ENCODE data around the gene MTIF3.
"Not testable (repeated sequence)": the region's sequence is repeated elsewhere in the genome, so short reads cannot be mapped to it uniquely, and the experiment has no call there.

Gene MTIF3

GRCh38 chr13:27411341-27411740 lies 39.0 kb downstream of the MTIF3 start:
- DNase-seq (ENCODE audit: low spot score): no peak

DNA sequence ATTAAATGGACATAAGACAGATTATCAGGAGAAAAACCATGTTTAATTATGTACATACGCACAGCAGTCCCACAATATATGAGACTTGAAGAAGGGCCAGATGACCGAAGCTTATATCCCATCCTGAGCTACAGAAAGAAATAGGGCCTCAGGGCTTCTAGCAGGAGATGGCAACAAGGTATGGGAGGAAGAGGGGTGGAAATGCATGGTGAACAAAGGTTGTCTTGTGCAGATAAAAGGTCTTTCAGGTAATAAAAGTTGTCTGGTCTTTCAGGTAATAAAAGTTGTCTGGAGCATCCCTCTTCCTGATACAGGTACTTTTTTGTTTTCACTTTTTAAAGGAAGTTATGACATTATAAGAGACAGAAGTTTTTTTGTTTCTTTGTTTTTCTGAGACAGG lies 41.4 kb downstream of the MTIF3 start:
- no peak for DNase-seq (ENCODE audit: low spot score)

- DNase-seq (ENCODE audit: low spot score): no peak
Observed at GRCh38 chr13:27408074-27408473, 42.3 kb downstream of the MTIF3 start.

DNA sequence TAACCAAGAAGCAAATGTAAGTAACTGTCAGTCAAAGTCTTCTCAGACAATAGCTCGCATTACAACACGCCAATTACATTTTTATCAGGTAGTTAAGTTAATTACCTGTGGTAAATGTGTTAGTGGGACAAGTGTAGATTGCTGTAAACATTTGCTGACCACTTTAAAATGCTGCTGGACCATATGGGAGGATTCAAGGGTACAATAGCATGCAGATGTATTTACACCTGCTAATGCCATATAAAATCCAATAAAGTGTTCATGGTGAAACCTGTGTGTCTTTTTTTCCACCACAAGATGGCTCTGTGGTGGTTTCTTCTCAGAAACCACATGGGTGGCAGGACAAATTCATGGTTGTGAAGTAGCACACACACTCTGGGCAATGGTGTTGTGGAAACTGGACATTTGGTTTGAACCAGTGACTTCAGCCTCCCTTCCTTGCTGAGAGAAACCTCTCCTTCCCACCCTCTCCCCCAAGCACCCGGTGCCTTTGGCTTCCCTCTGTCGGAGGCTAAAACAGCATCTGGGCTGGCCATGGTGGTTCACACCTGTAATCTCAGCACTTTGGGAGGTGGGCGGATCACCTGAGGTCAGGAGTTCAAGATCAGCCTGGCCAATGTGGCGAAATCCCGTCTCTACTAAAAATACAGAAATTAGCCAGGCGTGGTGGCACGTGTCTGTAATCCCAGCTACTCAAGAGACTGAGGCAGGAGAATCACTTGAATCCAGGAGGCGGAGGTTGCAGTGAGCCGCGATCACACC lies 44.0 kb downstream of the MTIF3 start:
- peak; percentile 50 for DNase-seq (ENCODE audit: low spot score)

DNA sequence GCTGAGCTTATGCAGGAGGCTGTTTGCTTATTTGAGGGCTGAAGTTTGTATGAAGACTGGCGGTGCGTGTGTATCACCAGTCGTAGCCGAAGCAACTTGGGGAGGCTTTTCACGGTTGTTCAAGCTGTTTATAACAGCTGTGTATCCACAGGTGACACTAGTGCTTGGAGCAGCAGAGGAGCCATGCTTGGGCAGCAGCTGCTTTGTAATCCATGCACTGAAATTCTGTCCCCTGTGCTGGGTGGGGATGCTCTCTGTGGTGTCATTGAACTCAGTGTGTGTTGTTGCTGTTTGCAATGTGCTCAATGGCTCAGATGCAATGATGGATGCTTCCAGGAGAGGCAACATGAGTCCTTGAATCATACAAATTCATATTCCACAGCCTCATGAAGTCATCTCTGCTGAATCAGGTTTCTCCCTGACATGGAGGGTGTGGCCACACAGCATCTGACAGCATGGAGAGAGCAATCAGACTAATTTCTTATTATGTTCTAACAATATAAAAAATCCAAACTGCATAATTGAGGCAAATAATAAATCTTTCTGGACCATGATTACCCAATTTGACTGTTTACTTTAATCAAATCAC lies 44.7 kb downstream of the MTIF3 start:
- DNase-seq (ENCODE audit: low spot score): no peak

- no peak for DNase-seq (ENCODE audit: low spot score)
Observed at GRCh38 chr13:27404680-27405079, 45.7 kb downstream of the MTIF3 start.

DNA sequence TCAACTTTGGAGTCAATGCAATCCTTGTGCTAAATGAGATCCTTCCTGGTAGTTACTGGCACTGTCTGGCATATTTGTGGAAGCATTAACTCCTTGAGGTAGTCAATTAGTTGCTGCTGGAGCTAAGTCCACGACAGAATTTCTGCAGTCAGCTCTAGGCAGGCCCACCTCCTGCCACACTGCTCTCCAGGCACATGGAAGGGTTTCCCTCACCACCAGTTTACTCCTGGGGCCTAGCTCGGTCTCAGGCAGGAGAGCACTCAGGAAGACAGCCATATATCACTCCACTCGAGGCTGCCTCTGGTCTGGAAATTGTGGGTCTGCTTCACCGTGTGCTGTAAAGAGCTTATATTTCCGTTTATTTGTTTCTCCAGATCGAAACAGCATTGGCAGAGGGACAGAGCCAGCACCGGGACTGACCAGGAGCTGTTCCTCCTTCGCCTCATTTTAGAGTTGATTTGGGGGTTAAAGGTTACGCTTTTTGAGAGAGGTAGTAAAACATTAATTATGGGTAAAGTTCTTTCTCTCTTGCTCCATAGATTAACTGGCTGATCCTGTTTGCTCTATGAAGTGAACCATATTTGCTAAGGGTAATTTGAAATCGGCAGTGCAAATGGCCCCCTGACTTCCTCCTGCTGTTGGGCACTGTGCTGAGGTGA lies 46.5 kb downstream of the MTIF3 start:
- no peak for DNase-seq (ENCODE audit: low spot score)

DNA sequence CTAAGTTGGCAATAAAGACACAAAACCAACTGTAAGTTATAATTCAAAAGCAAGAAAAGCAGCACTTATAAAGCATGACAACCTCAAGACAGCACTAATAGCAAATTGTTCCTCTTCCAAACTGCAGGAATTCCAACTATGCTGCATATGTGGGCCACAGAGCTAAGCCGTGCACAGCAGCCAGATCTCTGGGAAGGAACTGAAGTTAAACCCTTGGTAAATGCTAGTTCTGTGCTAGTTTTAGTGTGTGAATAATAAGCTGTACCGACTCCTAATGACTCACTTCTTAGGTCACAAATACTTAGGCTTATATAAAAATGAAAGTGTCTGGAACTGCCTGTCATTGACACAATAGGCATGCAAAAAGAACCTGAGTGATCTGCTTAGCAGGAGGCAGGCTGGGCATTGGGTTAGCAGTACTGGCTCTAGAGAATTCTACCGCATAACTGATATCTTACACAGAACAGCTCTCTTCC lies 47.1 kb downstream of the MTIF3 start:
- peak; percentile 34 for DNase-seq (ENCODE audit: low spot score)

DNA sequence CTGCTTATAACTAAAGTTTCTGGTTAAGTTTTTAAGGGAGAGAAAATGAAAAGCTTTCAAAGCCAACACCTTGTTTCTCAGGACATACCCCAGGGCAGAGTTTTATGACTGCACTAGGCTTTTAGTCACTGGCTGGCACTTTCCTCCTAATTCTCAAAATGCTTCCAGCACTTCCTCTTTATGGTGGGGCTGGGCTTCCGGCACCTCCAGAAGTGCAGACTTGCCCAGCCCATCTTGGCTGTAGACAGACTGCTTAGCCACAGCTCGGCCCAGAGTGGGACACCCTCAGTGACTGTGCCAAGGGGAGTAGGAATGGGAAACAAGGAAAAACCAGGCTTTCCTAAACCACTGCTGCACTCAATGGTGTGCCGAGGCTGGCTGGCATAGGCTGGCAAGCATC lies 49.2 kb downstream of the MTIF3 start:
- DNase-seq (ENCODE audit: low spot score): no peak

- not testable (repeated sequence) for DNase-seq (ENCODE audit: low spot score)
Observed at GRCh38 chr13:27400405-27400804, 50.0 kb downstream of the MTIF3 start.

DNA sequence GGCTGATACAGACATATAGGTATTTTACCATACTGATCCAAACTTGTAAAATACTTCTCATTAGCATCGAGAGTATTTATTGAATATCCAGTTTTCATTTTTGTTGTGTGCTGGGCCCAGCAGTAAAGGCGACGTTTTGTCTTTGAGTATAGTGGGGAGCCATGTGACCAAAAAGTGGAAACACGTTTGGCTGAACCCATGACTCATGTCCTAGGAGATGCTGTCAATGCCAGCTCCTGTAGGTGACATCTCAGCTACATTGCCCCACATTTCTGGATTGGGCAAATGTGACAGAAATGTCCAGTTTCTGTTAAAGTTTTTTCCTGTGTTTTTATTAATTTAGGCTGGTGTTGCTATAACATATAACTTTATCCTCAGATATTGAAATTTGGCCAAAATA lies 52.0 kb downstream of the MTIF3 start:
- no peak for DNase-seq (ENCODE audit: low spot score)

- DNase-seq (ENCODE audit: low spot score): no peak
Observed at GRCh38 chr13:27396252-27396846, 54.0 kb downstream of the MTIF3 start.

GRCh38 chr13:27395007-27395510 lies 55.3 kb downstream of the MTIF3 start:
- DNase-seq (ENCODE audit: low spot score): no peak

GRCh38 chr13:27393101-27393500 lies 57.3 kb downstream of the MTIF3 start:
- DNase-seq (ENCODE audit: low spot score): no peak

GRCh38 chr13:27391471-27391870 lies 58.9 kb downstream of the MTIF3 start:
- DNase-seq (ENCODE audit: low spot score): no peak

GRCh38 chr13:27389891-27390290 lies 60.5 kb downstream of the MTIF3 start:
- no peak for DNase-seq (ENCODE audit: low spot score)

GRCh38 chr13:27388241-27388640 lies 62.1 kb downstream of the MTIF3 start:
- no peak for DNase-seq (ENCODE audit: low spot score)
